Right lobe of liver (tissue), 6 donors: Measurements from ENCODE around the gene MYOT. TPM values are rescaled to one million over a fixed set of nuclear protein-coding genes. Genes with fewer than 3 reads are reported as not detected.

ENCODE experiments used
- ATAC-seq, 4 donors: fragments of 200-7000 bp; cut with Tn5 transposase; one replicate each; pipeline ENCODE4 v1.9.1; 2020; ENCODE audit warnings: mild to moderate bottlenecking in 4 of 4, moderate library complexity in 4 of 4
- DNase-seq, 3 donors: peaks; one replicate each; pipeline ENCODE4 v3.0.0-alpha.2; 2020
- H3K27ac ChIP-seq, 3 donors: fragments of 200-600 bp; one replicate each; pipeline ENCODE4 v1.8.0; 2022
- H3K27me3 ChIP-seq, 2 donors: fragments of 200-600 bp; one replicate each; pipeline ENCODE4 v1.8.0; 2022
- H3K36me3 ChIP-seq, 4 donors: fragments of 200-600 bp; sonication (generic) in 1 of 4; one replicate each; pipeline versions ENCODE4 v1.5.1 to v1.8.0; 2017 to 2022; ENCODE audit warnings: control low read depth in 1 of 4
- H3K4me1 ChIP-seq, 4 donors: fragments of 200-600 bp; sonication (generic) in 1 of 4; one replicate each; pipeline versions ENCODE4 v1.5.1 to v1.8.0; 2017 to 2022; ENCODE audit warnings: control low read depth in 1 of 4
- H3K4me3 ChIP-seq, 3 donors: fragments of 200-600 bp; one replicate each; pipeline ENCODE4 v1.8.0; 2022
- H3K9me3 ChIP-seq, 4 donors: fragments of 200-600 bp; sonication (generic) in 1 of 4; one replicate each; pipeline versions ENCODE4 v1.5.1 to v1.8.0; 2017 to 2022; ENCODE audit warnings: control low read depth in 1 of 4
- POLR2A ChIP-seq: fragments of 450-650 bp; IDR thresholded peaks from one replicate; pipeline ENCODE4 v1.6.1; 2017; ENCODE audit warnings: antibody characterized with exemption, mild to moderate bottlenecking
- WGBS: methylation state at CpG from one replicate; pipeline ENCODE4 v1.1.6; 2018; ENCODE audit warnings: low coverage, low lambda C conversion rate; ENCODE audit not compliant: insufficient coverage; ENCODE audit errors: missing lambda C conversion rate; 5-methylcytosine and 5-hydroxymethylcytosine counted together
- intact Hi-C, 2 donors: fragments of 100-400 bp; cut with DNase I; formaldehyde crosslinking; loops; one replicate each; pipeline versions ENCODE4 v1.11.2 to v1.14.1; 2022
- total RNA-seq, 6 experiments: library from RNA; depleted of rRNA in 2 of 6; stranded (reverse); fragments of >200 nt in 2 of 6; fragmentation: NEBNext Ultra II Directional in 3 of 6; extraction: Animal tissue kit (Norgen Biotek cat#: 25700) in 3 of 6; gene quantifications; one replicate each; pipeline versions ENCODE4 v1.1.0 to v1.2.4, GENCODE V29; 2016 to 2023
- TF ChIP-seq, protein P1 (sequence below), 4 donors: fragments of 200-600 bp in 3 of 4; fragments of 450-650 bp in 1 of 4; IDR thresholded peaks; one replicate each; pipeline versions ENCODE4 v1.5.1 to v1.8.0; 2016 to 2022; ENCODE audit warnings: antibody characterized with exemption in 4 of 4, mild to moderate bottlenecking in 2 of 4
- donor health status: DM: no; HTN: yes; CAD: no.
- donor health status: DM: no; HTN: no; CAD: no.
- donor health status: DM: no; HTN: no; CAD: no.
- donor health status: DM: no; HTN: yes; CAD: no.
- donor health status: DM: no; HTN: yes; CAD: no.

MYOT gene
- total RNA-seq, 6 experiments from 2014 or later, result 0.31 to 0.88 (median 0.53) TPM; not detected in 1

DNA sequence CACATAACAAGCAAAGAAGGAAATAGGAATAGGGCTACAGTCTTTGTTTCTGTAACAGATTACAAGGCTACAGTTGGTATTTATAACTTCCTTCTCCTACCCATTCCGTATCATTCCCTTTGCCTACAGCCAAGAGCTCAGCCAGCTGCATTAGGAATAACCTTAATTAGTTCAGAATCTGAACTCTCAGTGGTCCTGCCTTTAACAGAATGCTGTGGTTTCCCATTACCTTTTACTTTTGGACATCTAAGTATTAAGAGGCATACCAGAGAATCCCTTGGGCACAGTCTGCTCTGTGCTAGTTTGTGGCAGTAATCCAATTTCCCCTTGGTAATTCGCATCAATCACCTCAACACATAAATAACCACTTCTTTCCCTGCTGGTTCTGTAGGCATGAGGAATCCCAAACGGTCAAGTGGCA lies 65.8 kb downstream of the MYOT start:
- Histone ChIP-seq H3K4me3 (no peak overlapping the region), H3K9me3 (no peaks in the 10 kb centered on the region), H3K4me1 (no peaks in the 10 kb centered on the region), H3K36me3 (peaks cover 0 to 5% (median under 1%) of the 10 kb centered on the region in 4 donors), H3K27ac (no peak overlapping the region), H3K27me3 (no peaks in the 10 kb centered on the region)
- ATAC-seq, result no peak
- DNase-seq, result no peak
- TF ChIP-seq, protein P1, sequence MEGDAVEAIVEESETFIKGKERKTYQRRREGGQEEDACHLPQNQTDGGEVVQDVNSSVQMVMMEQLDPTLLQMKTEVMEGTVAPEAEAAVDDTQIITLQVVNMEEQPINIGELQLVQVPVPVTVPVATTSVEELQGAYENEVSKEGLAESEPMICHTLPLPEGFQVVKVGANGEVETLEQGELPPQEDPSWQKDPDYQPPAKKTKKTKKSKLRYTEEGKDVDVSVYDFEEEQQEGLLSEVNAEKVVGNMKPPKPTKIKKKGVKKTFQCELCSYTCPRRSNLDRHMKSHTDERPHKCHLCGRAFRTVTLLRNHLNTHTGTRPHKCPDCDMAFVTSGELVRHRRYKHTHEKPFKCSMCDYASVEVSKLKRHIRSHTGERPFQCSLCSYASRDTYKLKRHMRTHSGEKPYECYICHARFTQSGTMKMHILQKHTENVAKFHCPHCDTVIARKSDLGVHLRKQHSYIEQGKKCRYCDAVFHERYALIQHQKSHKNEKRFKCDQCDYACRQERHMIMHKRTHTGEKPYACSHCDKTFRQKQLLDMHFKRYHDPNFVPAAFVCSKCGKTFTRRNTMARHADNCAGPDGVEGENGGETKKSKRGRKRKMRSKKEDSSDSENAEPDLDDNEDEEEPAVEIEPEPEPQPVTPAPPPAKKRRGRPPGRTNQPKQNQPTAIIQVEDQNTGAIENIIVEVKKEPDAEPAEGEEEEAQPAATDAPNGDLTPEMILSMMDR (IDR thresholded peaks at IDR 0.05), result no peak
- no peak for TF ChIP-seq POLR2A
- 65% methylated on average over 3 of the region's 3 CpGs for WGBS
- intact Hi-C loops, result no loop called here

- Histone ChIP-seq H3K36me3 (peaks cover 0 to 17% (median 9%) of the 10 kb centered on the region in 4 donors), H3K27ac (no peak overlapping the region), H3K9me3 (no peaks in the 10 kb centered on the region), H3K4me3 (no peak overlapping the region), H3K4me1 (no peaks in the 10 kb centered on the region), H3K27me3 (no peaks in the 10 kb centered on the region)
- intact Hi-C loops, result no loop called here
- ATAC-seq, result no peak
- no peak for DNase-seq
- TF ChIP-seq POLR2A, result no peak
- TF ChIP-seq, protein P1 (IDR thresholded peaks at IDR 0.05), result no peak
- WGBS, result 55% methylated on average over 1 of the region's 1 CpG
Measured at GRCh38 chr5:137935190-137935589, 67.5 kb downstream of the MYOT start.

DNA sequence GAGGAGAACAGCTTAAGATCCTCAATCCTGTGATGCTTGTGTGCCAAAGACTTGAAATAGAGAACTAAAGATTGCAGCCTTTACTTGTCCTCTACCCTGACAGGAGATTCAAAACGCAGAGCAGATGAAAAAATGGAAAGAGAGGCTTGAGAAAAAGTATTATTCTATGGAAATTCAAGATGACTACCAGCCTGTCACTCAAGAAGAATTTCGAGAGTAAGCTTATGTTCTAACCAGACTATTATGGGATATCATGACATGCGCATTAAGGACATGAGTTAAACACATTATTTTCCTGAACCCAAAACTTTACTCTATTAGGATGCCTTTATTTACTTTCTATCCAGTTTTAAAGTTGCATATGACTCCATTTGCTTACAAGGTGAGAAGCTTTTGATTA lies 68.0 kb downstream of the MYOT start:
- intact Hi-C loops, result no loop called here
- Histone ChIP-seq H3K9me3 (no peaks in the 10 kb centered on the region), H3K27me3 (no peaks in the 10 kb centered on the region), H3K4me3 (no peak overlapping the region), H3K27ac (no peak overlapping the region), H3K36me3 (peaks cover 0 to 22% (median 11%) of the 10 kb centered on the region in 4 donors), H3K4me1 (no peaks in the 10 kb centered on the region)
- 88% methylated on average over 1 of the region's 3 CpGs for WGBS
- no peak for ATAC-seq
- no peak for DNase-seq
- TF ChIP-seq POLR2A, result no peak
- TF ChIP-seq, protein P1 (IDR thresholded peaks at IDR 0.05), result no peak

Other genes starting within 250 kb of the MYOT start
- gene KLHL3, start 131.8 kb upstream of the MYOT start, total RNA-seq, result 1 to 10 TPM; 1.9 to 8.5 (median 3.3) TPM
- gene HNRNPA0, start 113.5 kb upstream of the MYOT start, total RNA-seq, result 1 to 10 TPM; 3.6 to 9.8 (median 8.1) TPM
- gene PKD2L2, start 21.6 kb downstream of the MYOT start, total RNA-seq, result not detected
- gene FAM13B, start 165.2 kb downstream of the MYOT start, total RNA-seq, result 10 to 100 TPM in 1 of 6 experiments, 1 to 10 TPM in 5; 6.0 to 12.4 (median 6.5) TPM
- gene WNT8A, start 216.2 kb downstream of the MYOT start, total RNA-seq, result not detected